Measurements from ENCODE around the gene NOL4L. TPM values are rescaled to one million over a fixed set of nuclear protein-coding genes. Genes with fewer than 3 reads are reported as not detected.
A peak's percentile ranks its signal among the peaks of the same experiment; 100 is the strongest.

NOL4L gene
- total RNA-seq, 1 donor from 2014 or later: 19.7 TPM

- Histone ChIP-seq H3K4me3 (peak overlapping the region; percentile 48), H3K36me3 (no peaks in the 10 kb centered on the region), H3K27me3 (no peaks in the 10 kb centered on the region), H3K9me3 (no peaks in the 10 kb centered on the region), H3K27ac (peak overlapping the region; percentile 36), H3K4me1 (peaks cover 28% of the 10 kb centered on the region)
- no peak for TF ChIP-seq CTCF (IDR thresholded peaks at IDR 0.05)
- peak; percentile 81 for DNase-seq
- intact Hi-C loops (cut with DNase I): no loop called here
- ATAC-seq: peak; percentile 74
These were observed 48.1 kb downstream of the NOL4L start for GRCh38 chr20:32536851-32537656.

GRCh38 chr20:32535953-32536823, 48.9 kb downstream of the NOL4L start:
- Histone ChIP-seq H3K9me3 (no peaks in the 10 kb centered on the region), H3K36me3 (no peaks in the 10 kb centered on the region), H3K27ac (peak overlapping the region; percentile 19), H3K27me3 (no peaks in the 10 kb centered on the region), H3K4me3 (peak overlapping the region; percentile 48), H3K4me1 (peaks cover 28% of the 10 kb centered on the region)
- intact Hi-C loops (cut with DNase I): no loop called here
- DNase-seq: peak; percentile 81
- ATAC-seq: peak; percentile 74
- no peak for TF ChIP-seq CTCF (IDR thresholded peaks at IDR 0.05)

- ATAC-seq: no peak
- Histone ChIP-seq H3K4me1 (peaks cover 28% of the 10 kb centered on the region), H3K27me3 (no peaks in the 10 kb centered on the region), H3K36me3 (no peaks in the 10 kb centered on the region), H3K9me3 (no peaks in the 10 kb centered on the region), H3K27ac (peak overlapping the region; percentile 19), H3K4me3 (peak overlapping the region; percentile 48)
- intact Hi-C loops (cut with DNase I): no loop called here
- no peak for DNase-seq
- no peak for TF ChIP-seq CTCF (IDR thresholded peaks at IDR 0.05)
These were observed 49.7 kb downstream of the NOL4L start for GRCh38 chr20:32535316-32535952.

- Histone ChIP-seq H3K27ac (no peak overlapping the region), H3K9me3 (no peaks in the 10 kb centered on the region), H3K4me1 (peaks cover 28% of the 10 kb centered on the region), H3K4me3 (no peak overlapping the region), H3K36me3 (no peaks in the 10 kb centered on the region), H3K27me3 (no peaks in the 10 kb centered on the region)
- no peak for ATAC-seq
- intact Hi-C loops (cut with DNase I): no loop called here
- DNase-seq: no peak
- no peak for TF ChIP-seq CTCF (IDR thresholded peaks at IDR 0.05)
These were observed 50.4 kb downstream of the NOL4L start for GRCh38 chr20:32534661-32535240.

GRCh38 chr20:32533732-32534131, 51.4 kb downstream of the NOL4L start:
- Histone ChIP-seq H3K27ac (no peak overlapping the region), H3K36me3 (no peaks in the 10 kb centered on the region), H3K4me1 (peaks cover 22% of the 10 kb centered on the region), H3K4me3 (no peak overlapping the region), H3K27me3 (no peaks in the 10 kb centered on the region), H3K9me3 (no peaks in the 10 kb centered on the region)
- intact Hi-C loops (cut with DNase I): no loop called here
- no peak for TF ChIP-seq CTCF (IDR thresholded peaks at IDR 0.05)
- ATAC-seq (no peak), DNase-seq (no peak)
